Measurements from ENCODE around the gene C9orf152.
"Not testable (repeated sequence)": the region's sequence is repeated elsewhere in the genome, so short reads cannot be mapped to it uniquely, and the experiment has no call there.

C9orf152 gene, protein sequence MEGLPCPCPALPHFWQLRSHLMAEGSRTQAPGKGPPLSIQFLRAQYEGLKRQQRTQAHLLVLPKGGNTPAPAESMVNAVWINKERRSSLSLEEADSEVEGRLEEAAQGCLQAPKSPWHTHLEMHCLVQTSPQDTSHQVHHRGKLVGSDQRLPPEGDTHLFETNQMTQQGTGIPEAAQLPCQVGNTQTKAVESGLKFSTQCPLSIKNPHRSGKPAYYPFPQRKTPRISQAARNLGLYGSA

DNA sequence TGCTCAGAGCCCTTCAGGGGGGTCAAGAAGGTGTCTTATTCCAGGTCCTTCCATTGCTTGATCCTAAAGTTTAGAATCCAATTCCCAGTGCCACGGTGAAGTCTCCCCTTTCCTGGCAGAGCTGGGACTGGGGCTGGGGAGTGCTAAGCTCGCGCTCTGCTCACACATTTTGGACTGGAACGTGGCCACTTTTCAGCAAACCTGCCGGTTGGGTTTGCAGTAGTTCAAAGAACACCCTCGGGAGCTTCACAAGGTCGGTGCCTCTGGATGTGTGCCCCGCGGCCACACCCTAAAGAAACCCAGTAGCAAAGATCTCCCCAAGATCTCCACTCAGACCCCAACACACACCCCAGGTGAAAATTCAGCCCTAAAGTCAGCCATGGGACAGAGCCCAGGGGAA is at the start of gene C9orf152:
C9orf152 (minus strand) TSS at position 129 of the 400 bp plus-strand sequence. CDS start 580 bp downstream, outside the sequence.
- DNase-seq (ENCODE audit: low read depth in 2 of 2, low spot score in 1 of 2): no peak

DNA sequence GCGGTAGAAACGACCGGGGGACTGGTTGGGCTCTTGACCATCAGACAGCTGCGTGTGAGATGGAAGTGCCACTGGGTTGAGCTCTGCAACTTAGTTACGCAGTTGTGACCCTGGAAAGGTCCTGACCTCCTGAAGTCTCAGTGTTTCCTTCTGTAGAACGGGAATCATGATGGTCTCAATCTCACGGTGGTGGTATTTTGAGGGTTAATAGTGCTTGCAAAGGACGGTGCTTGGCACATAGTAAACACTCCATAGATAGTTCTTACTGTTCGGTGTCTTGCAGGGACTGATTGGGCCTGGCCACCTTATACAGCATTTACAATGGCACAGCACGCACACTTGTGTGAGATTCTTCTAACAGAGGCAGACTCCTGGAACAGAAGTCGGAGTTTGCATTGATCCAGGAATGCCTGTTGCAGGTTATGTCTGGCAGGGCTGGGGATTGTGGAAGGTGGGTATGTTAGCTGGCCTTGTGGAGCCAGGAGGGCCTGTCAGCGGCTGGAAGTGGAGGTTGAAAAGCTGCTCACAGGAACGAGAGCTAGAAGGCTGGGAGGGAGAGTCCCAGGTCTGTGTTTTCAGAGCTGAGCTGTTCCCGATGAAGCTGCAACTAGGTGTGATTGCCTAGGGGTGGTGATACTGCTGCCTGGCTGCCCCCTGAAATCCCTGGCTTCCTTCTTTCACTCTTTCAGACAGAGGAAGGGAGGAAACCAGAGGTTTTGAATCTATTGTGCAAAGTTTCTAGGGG is 49.3 kb upstream of the C9orf152 start:
- no peak for DNase-seq (ENCODE audit: low read depth in 2 of 2, low spot score in 1 of 2)

DNA sequence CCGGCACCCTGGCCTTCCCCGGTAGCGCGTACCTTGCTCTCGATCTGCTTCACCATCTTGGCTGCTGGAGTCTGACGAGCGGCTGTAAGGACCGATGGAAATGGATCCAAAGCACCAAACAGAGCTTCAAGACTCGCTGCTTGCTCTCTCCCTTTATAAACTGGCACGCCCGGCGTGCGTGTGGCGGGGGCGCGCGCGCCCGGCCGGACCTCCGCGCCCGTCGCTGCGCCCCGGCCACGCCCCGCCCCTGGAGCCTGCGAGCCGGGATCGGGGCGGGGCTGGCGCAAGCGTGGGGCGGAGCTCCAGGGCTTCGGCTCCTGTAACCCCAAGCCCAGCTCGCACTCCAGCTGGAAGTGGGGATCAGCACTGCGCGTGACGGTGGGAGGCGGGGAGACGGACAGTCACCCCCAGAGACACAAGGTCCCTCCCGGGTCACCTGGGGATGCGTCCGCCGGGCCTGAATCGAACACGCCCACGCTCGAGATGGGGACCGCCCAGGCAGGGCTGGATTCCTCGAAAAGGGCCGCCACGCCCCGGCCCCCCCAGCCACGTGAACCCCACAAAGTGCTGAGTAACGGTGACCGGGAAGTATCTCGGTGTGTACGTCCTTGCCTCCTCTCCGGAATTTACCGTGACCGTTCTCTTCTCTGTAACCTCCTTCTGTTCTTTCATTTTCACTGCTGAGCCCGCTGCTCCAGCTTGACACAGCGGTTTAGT is 48.6 kb upstream of the C9orf152 start, which contains the start of gene TXN:
TXN (minus strand) TSS at position 128 of the 717 bp plus-strand sequence; CDS start at position 56, 72 bp downstream.
- peak; percentile 61 to 77 for DNase-seq (ENCODE audit: low read depth in 2 of 2, low spot score in 1 of 2)

DNA sequence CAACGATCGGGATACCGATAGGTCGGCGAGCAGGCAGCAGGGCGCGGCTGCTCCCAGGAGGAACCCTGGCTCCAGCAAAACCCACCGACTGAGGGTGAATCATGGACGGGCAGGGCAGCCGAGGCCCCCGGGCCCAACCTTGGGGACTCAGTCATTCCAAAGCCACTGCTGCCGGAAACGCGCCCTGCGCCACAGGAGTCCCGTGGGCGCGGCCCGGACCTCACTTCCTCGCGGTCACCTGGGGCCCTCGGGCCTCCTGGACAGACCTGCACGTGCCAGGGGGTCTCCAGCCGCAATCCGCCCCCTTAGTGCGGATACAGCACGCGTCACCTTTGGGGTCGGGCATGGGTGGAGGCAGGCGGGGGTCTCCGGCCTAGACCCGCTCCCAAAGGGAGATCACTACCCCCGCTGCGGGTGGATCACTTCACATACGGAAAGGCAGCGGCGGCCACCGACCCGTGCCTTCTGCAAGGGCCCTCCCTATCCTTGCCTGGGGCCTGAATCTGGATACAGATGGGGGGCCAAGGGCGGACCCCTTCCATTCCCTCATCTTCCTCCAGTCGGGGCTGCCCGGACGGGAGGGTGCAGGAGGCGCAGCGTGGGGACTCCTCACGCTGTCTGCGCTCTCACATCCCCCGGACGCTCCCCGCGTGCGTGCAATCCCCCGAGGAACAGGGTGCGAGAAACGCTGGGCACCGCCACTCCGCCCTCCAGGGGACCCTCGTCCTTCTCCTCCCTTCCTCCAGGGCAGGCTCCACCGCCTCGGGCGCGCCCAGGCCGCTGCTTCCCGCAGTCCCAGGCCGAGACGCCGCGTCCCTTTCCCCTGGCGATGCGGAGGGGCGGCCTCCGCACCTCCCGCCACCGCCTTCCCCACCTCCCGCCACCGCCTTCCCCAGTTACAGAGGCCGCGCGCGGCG is 47.8 kb upstream of the C9orf152 start:
- DNase-seq (ENCODE audit: low read depth in 2 of 2, low spot score in 1 of 2): peak in 1 of 2 donors; percentile 3

DNA sequence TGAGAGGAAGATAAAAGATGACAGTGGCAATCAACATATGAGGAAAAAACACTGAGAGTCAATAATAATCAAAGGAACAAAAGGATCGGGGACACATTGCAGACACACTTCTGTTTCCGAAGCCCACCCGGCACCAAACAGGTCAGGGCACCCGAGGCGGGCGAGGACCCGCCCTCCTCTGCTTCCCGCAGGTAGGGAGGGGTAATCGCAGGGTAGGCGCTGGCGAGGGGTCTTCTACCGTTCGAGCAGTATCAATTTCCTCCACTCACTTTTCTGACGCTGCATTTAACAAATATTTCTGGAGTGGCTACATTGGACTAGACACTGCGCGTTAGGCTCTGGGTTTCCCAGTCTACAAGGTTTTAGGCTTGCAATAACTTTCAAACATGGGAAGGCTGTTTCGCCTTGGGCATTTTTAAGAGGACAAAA is 47.1 kb upstream of the C9orf152 start:
- DNase-seq (ENCODE audit: low read depth in 2 of 2, low spot score in 1 of 2): no peak

DNA sequence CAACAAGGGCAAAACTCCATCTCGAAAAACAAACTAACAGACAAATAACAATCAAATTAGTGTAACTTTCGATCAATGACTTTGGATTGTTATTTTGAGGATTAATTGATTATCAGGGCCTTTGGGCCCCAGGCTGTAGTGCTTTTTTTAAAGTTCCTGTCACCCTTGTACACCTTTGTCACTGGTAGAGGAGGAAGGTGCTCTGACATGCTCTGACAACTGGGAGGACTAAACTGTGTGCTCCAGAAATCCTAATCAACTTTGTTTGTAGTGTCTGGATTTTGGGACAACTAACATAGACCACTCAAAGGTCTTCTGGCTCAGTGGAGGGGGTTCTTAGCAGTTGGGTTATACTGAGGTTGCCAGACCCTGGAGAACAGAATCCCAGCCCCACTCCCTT is 46.5 kb upstream of the C9orf152 start:
- no peak for DNase-seq (ENCODE audit: low read depth in 2 of 2, low spot score in 1 of 2)

DNA sequence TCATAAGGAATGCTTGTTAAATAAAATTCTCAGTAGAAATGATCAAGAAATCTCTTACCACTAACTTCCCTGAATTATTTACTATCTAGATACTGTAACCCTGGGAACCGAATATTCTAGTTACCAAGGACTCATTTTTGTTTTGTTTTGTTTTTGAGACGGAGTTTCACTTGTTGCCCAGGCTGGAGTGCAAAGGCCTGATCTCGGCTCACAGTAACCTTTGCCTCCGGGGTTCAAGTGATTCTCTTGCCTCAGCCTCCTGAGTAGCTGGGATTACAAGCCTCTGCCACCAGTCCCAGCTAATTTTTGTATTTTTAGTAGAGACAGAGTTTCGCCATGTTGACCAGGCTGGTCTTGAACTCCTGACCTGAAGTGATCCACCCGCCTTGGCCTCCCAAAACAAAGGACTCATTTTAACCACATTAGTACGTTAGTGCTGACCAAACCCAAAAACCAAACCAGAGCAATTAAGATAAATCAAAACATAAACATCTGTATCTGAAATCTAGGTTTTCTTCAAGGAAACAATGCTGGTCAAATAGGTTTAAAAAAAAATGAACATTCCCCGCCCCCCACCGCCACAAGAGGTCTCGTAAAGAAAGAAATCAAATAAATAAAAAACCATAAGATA is 44.7 kb upstream of the C9orf152 start:
- DNase-seq (ENCODE audit: low read depth in 2 of 2, low spot score in 1 of 2): no peak

DNA sequence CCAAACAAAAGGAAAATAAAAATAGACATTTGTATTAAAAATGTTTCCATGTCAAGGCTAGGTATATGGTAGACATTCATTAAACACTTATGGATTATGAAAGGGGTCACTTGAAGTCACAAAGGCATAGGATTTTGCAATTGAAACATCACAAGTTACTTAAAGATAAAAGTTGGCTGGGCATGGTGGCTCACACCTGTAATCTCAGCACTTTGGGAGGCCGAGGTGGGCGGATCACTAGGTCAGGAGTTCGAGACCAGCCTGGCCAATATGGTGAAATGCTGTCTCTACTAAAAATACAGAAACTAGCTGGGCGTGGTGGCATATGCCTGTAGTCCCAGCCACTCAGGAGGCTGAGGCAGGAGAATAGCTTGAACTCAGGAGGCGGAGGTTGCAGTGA is 43.8 kb upstream of the C9orf152 start:
- not testable (repeated sequence) for DNase-seq (ENCODE audit: low read depth in 2 of 2, low spot score in 1 of 2)

DNA sequence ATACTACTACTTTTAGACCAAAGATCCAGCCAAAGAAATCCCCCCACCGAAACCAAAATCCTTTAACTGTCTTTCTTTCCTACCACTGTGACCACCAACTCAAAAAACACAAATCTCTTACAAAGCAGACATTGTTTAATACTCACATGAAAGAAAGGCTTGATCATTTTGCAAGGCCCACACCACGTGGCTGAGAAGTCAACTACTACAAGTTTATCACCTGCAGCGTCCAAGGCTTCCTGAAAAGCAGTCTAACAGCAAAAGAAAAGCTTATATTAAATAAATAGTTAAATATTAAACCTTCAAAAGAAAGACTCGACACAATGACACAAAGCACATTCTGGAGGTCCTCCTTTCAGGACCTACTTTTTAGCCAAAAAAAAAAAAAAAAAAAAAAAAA is 43.3 kb upstream of the C9orf152 start:
- DNase-seq (ENCODE audit: low read depth in 2 of 2, low spot score in 1 of 2): no peak

DNA sequence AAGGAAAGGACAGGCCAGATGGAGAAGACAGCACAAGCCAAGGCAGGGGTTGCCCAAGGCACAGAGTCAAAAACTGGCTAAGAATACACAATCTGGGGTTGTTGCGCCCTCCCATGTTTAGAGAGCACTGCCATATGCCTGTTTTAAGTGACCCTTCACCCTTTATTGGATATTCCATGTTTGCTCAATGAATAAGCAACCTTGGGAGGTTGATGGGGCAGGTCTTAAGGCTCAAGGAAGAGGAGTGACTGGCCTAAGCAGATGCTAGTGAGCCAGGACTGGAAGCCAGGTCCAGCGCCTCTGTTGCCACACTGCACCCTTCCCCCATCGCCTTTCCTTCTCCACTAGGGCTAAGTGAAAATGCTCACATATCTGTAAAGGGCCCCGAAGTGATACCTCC is 41.6 kb upstream of the C9orf152 start:
- DNase-seq (ENCODE audit: low read depth in 2 of 2, low spot score in 1 of 2): no peak

DNA sequence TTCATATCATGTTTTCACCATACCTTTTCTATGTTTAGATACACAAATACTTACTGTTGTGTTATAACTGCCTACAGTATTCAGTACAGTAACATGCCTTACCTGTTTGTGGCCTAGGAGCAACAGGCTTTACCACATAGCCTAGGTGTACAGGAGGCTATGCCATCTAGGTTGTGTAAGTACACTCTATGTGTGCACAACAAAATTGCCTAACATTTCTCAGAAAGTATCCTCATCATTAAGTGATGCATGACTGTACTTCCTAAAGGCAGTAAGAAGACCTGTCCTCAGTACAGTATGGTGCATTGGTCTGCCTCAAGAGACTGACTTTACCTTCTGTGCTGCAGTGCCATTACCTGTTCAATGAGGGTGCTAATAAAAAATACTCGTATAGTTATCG is 40.4 kb upstream of the C9orf152 start:
- DNase-seq (ENCODE audit: low read depth in 2 of 2, low spot score in 1 of 2): no peak

DNA sequence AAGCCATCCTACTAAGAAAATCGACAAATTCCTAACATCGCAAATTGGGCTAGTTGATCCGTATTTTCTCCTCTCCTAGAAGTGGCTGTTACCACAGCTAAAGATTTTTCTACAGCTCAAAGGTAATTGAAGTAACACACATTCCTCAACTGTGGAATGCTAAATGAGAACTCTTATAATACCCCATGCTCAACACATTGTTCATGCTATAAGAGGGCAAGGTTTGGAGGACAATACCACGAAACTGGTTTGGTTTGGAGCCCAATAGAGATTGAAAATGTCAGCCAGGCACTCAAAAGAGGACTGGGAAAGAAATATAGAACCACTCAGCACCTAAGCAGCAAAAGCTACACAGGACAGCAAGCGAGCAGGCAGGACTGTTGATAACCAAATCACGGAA is 38.3 kb upstream of the C9orf152 start:
- no peak for DNase-seq (ENCODE audit: low read depth in 2 of 2, low spot score in 1 of 2)

DNA sequence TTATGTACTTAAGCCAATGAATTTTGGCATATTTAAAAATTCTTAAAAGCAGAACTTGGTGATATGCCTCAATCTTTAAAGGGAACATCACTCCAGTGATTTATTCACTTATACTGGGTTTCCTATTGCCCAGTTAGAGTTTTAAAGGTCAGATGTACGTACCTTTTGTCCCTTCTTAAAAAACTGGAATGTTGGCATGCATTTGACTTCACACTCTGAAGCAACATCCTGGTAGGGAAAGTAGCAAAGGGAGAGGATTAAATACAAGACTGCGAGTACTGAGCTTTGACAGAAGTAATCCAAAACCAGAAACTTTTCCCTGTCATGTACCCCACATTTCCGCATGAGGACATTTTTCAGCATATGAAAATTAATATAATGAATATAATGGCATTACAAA is 36.7 kb upstream of the C9orf152 start:
- no peak for DNase-seq (ENCODE audit: low read depth in 2 of 2, low spot score in 1 of 2)

DNA sequence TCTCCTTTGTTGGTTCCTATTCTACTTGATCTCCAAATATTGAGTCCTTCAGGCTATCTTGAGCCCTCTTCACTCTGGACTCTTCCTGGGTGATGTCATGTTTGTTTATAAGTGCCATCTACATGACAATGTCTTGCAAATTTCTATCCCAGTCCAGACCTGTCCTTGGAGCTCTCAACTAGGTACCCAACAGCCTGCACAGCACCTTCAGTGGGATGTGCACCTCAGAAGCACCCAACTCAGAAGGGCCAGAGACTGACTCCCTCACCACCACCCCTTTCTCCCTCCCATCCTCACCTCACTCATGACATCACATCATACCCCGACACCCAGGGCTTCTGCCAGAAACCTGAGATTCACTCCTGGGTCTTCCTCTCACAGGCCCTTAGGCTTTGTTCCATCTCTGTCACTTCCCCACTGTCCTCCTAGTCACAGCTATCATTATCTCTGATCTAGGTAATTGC is 33.9 kb upstream of the C9orf152 start:
- no peak for DNase-seq (ENCODE audit: low read depth in 2 of 2, low spot score in 1 of 2)

DNA sequence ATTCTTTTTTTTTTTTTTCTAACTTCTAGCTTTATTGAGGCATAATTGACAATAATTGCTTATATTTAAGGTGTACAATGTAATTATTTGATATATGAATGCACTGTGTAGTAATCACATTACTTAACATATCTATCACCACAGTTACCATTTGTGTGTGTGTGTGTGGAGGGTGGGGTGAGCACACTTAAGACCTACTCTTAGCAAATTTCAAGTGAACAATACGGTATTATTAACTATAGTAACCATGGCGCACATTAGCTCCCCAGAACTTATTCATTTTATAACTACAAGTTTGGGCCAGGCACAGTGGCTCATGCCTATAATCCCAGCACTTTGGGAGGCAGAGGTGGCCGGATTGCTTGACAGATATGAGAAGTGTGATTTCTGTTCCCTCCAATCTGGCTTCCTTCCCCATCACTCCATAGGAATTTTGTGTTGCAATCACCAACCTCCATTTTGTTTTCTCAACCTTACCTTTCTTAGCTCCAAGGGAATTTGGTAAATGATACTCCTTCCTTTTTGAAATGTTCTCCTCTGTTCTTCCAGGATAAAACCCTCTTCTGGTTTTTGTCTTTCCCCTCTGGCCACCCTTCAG is 33.4 kb upstream of the C9orf152 start:
- no peak for DNase-seq (ENCODE audit: low read depth in 2 of 2, low spot score in 1 of 2)

DNA sequence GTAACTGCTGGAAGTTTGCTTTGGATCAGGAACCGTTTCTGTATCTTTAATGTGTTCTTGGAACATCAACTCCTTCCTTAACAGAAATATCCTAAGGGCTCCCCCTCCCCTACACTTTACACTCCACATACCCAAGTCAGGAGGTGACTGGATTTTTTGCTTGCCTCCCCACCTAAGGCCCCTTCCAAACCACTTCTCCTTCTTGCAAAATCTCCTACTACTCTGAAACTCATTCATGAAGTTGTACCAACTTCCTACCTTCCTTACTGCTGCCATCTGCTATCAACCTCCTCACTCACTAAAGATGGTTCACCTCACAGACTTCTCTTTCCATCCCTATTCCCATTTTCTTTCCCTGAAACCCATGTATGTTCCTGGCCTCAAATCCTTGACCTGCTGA is 32.2 kb upstream of the C9orf152 start:
- DNase-seq (ENCODE audit: low read depth in 2 of 2, low spot score in 1 of 2): no peak

DNA sequence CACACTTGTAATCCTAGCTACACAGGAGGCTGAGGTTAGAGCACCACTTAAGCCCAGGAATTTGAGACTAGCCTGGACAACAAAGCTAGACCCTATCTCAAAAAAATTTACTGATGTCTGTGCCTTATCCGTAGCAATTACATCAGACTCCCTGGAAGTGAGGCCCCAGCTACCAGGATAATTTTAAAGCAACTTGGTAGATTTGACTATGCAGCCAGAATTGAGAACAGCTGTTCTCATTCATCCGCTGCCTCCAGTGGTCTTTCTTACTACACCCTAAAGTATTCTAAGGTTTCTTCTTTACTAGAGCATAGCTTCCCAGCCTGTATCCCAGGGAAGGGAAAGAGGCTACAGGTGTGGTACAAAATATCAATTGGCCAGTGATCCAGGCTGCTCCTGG is 20.4 kb upstream of the C9orf152 start:
- DNase-seq (ENCODE audit: low read depth in 2 of 2, low spot score in 1 of 2): no peak

DNA sequence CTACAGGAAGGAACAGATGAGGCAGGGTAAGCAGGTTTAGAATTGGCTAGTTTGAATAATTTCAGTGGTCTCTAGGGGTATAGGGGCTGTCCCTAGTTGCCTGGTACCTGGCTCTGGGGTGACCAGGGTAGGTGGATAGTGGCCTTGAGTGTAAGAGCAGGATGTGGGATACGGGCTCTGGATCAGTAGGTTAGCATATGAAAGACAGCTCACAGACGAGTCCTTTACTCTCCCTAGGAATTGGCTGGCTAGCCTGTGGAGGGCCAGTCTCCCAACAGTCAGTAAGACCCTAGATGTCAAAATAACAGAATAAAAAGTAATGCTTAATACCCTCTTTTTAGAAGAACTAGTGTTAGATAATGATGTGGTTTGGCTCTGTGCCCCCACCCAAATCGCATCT is 16.6 kb upstream of the C9orf152 start:
- DNase-seq (ENCODE audit: low read depth in 2 of 2, low spot score in 1 of 2): no peak

DNA sequence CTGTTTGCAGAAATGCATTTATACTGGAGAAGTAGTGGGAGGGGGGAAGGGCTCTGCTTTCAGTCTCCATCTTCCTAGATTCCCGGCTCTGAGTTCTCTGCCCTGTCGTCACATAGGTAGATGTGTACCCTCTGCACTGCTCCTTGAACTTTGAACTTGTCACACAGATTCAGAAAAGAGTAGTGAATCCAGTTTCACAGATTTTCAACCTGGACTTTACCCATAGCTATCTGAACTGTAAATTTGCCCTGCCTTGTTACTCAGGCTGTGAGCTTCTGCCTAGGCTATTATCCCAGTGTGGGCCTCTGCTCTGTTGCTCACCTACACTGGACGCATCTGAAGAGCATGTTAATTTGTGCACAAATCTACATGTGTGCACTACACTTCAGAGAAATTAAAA is 12.8 kb upstream of the C9orf152 start:
- DNase-seq (ENCODE audit: low read depth in 2 of 2, low spot score in 1 of 2): no peak

DNA sequence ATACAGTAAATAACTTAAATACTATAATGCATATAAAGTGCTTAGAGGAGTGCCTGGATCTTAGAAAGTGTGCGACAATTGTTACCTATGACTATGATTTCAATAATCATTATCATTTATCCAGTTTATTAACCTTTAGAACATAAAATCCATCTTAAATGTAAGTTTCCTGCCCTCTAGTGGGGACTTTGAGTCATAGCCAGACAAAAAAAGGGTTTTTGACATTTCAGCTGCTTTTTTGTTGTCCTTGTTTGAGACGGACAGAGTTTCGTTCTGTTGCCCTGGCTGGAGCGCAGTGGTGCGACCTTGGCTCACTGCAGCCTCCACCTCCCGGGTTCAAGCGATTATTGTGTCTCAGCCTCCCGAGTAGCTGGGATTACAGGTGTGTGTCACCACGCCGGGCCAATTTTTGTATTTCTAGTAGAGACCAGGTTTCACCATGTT is 9.7 kb upstream of the C9orf152 start:
- DNase-seq (ENCODE audit: low read depth in 2 of 2, low spot score in 1 of 2): no peak

Data from stimulated activated CD8-positive, alpha-beta memory T cell treated with anti-CD3 and anti-CD28 coated beads, Interleukin-4, amount 100 ng/mL, for 4 hours (primary cell).